Ishikawa (cell line): ENCODE results near the gene DMD.

Experiments
- CEBPB ChIP-seq: IDR thresholded peaks from 2 replicates; pipeline ENCODE4 v1.6.1; 2012
- CREB1 ChIP-seq: IDR thresholded peaks from 2 replicates; pipeline ENCODE4 v1.6.1; 2012; ENCODE audit warnings: low read depth
- EGR1 ChIP-seq: IDR thresholded peaks from 2 replicates; pipeline ENCODE4 v1.6.1; 2012
- EP300 ChIP-seq: IDR thresholded peaks from 2 replicates; pipeline ENCODE4 v1.6.1; 2012; ENCODE audit warnings: borderline replicate concordance
- FOXM1 ChIP-seq: IDR thresholded peaks from 2 replicates; pipeline ENCODE4 v1.6.1; 2012; ENCODE audit warnings: low read depth, borderline replicate concordance
- NFIC ChIP-seq: IDR thresholded peaks from 2 replicates; pipeline ENCODE4 v1.6.1; 2012
- RAD21 ChIP-seq: IDR thresholded peaks from 2 replicates; pipeline ENCODE4 v1.6.1; 2012; ENCODE audit warnings: low read depth
- TAF1 ChIP-seq: IDR thresholded peaks from 2 replicates; pipeline ENCODE4 v1.6.1; 2012; ENCODE audit warnings: low read depth, mild to moderate bottlenecking
- TCF12 ChIP-seq: IDR thresholded peaks from 2 replicates; pipeline ENCODE4 v1.6.1; 2012; ENCODE audit warnings: low read depth
- TEAD4 ChIP-seq: IDR thresholded peaks from 2 replicates; pipeline ENCODE4 v1.6.1; 2012
- YY1 ChIP-seq: IDR thresholded peaks from 2 replicates; pipeline ENCODE4 v1.6.1; 2012; ENCODE audit warnings: low read depth
- ZBTB7A ChIP-seq: IDR thresholded peaks from 2 replicates; pipeline ENCODE4 v1.6.1; 2012; ENCODE audit warnings: low read depth
- TF ChIP-seq, protein P1 (sequence below): IDR thresholded peaks from 2 replicates; pipeline ENCODE4 v1.6.1; 2012
- TF ChIP-seq, protein P2 (sequence below): IDR thresholded peaks from 2 replicates; pipeline ENCODE4 v1.6.1; 2012
- TF ChIP-seq, protein P3 (sequence below): IDR thresholded peaks from 2 replicates; pipeline ENCODE4 v1.6.1; 2012; ENCODE audit warnings: low read depth, mild to moderate bottlenecking

The DMD gene

DNA sequence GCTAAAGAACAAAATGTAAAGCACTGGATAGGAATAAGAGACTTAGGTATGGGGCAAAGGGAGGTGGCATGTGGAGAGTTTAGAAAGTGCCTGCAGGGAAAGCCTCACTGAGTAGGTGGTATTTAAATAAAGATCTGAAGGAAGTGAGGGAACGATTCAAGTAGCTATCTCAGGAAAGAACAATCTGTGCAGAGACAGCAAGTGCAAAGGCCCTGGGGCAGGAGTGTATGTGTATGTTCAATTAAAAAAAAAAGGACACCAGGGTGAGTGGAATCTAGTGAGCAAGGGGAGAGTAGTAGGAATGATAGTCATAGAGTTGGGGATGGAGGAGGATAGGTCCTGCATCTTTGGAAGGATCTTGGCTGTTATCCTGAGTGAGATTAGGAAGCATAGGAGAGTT, 1359.6 kb downstream of the DMD start:
- TF ChIP-seq EGR1 = no peak
- TF ChIP-seq ZBTB7A = no peak
- TF ChIP-seq YY1 = no peak
- TF ChIP-seq CREB1 = no peak
- no peak for TF ChIP-seq RAD21
- TF ChIP-seq TAF1 = no peak
- no peak for TF ChIP-seq TEAD4
- no peak for TF ChIP-seq TCF12
- no peak for TF ChIP-seq CEBPB
- no peak for TF ChIP-seq EP300
- no peak for TF ChIP-seq FOXM1
- TF ChIP-seq, protein P1, sequence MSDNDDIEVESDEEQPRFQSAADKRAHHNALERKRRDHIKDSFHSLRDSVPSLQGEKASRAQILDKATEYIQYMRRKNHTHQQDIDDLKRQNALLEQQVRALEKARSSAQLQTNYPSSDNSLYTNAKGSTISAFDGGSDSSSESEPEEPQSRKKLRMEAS = no peak
- TF ChIP-seq, protein P2, sequence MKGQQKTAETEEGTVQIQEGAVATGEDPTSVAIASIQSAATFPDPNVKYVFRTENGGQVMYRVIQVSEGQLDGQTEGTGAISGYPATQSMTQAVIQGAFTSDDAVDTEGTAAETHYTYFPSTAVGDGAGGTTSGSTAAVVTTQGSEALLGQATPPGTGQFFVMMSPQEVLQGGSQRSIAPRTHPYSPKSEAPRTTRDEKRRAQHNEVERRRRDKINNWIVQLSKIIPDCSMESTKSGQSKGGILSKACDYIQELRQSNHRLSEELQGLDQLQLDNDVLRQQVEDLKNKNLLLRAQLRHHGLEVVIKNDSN = no peak
- TF ChIP-seq NFIC = no peak
- TF ChIP-seq, protein P3, sequence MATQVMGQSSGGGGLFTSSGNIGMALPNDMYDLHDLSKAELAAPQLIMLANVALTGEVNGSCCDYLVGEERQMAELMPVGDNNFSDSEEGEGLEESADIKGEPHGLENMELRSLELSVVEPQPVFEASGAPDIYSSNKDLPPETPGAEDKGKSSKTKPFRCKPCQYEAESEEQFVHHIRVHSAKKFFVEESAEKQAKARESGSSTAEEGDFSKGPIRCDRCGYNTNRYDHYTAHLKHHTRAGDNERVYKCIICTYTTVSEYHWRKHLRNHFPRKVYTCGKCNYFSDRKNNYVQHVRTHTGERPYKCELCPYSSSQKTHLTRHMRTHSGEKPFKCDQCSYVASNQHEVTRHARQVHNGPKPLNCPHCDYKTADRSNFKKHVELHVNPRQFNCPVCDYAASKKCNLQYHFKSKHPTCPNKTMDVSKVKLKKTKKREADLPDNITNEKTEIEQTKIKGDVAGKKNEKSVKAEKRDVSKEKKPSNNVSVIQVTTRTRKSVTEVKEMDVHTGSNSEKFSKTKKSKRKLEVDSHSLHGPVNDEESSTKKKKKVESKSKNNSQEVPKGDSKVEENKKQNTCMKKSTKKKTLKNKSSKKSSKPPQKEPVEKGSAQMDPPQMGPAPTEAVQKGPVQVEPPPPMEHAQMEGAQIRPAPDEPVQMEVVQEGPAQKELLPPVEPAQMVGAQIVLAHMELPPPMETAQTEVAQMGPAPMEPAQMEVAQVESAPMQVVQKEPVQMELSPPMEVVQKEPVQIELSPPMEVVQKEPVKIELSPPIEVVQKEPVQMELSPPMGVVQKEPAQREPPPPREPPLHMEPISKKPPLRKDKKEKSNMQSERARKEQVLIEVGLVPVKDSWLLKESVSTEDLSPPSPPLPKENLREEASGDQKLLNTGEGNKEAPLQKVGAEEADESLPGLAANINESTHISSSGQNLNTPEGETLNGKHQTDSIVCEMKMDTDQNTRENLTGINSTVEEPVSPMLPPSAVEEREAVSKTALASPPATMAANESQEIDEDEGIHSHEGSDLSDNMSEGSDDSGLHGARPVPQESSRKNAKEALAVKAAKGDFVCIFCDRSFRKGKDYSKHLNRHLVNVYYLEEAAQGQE = no peak

DNA sequence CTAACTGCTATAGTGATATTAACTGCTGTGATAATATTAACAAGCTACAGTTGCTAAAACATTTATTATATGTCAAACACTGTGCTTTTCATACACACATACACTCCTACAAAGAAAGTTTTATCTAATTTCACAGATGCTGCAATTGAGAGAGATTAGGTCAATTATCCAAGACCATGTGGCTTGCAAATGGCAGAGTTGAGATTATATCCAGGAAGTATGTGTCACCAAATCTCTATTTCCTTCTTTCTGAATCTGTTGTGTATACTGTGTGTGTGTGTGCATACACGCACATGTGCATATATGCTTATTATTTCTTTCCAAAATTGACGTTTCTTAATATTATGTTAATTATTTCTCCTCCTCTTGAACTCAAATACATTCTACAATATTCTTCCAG, 1363.6 kb downstream of the DMD start:
- TF ChIP-seq, protein P3 = no peak
- TF ChIP-seq YY1 = no peak
- TF ChIP-seq CREB1 = no peak
- no peak for TF ChIP-seq TAF1
- TF ChIP-seq EGR1 = no peak
- TF ChIP-seq TCF12 = no peak
- TF ChIP-seq TEAD4 = no peak
- no peak for TF ChIP-seq EP300
- TF ChIP-seq FOXM1 = no peak
- TF ChIP-seq, protein P2 = no peak
- no peak for TF ChIP-seq ZBTB7A
- no peak for TF ChIP-seq CEBPB
- no peak for TF ChIP-seq RAD21
- TF ChIP-seq, protein P1 = no peak
- TF ChIP-seq NFIC = no peak

- no peak for TF ChIP-seq RAD21
- TF ChIP-seq ZBTB7A = no peak
- TF ChIP-seq TAF1 = no peak
- no peak for TF ChIP-seq EP300
- no peak for TF ChIP-seq TCF12
- TF ChIP-seq YY1 = no peak
- TF ChIP-seq FOXM1 = no peak
- TF ChIP-seq, protein P3 = no peak
- TF ChIP-seq EGR1 = no peak
- TF ChIP-seq TEAD4 = no peak
- TF ChIP-seq, protein P2 = no peak
- no peak for TF ChIP-seq CEBPB
- TF ChIP-seq NFIC = no peak
- TF ChIP-seq, protein P1 = no peak
- no peak for TF ChIP-seq CREB1
Observed at GRCh38 chrX:31845003-31845402, 1366.3 kb downstream of the DMD start.

GRCh38 chrX:31838617-31839016, 1372.7 kb downstream of the DMD start:
- TF ChIP-seq YY1 (no peak), NFIC (no peak), EP300 (no peak), ZBTB7A (no peak), TCF12 (no peak), RAD21 (no peak), TAF1 (no peak), CREB1 (no peak), FOXM1 (no peak), TEAD4 (no peak), CEBPB (no peak), EGR1 (no peak)
- TF ChIP-seq, protein P1 = no peak
- TF ChIP-seq, protein P2 = no peak
- TF ChIP-seq, protein P3 = no peak
